Endometrium (tissue), 2 donors: ENCODE data around the gene BPIFA1.

ENCODE experiments used
- FAIRE-seq: peaks from 2 replicates; lab custom pipeline; 2012; peaks lifted over from hg19 to GRCh38; lab: Jason Lieb, UNC
- donor health status: control.
- donor health status: control.

Gene BPIFA1

DNA sequence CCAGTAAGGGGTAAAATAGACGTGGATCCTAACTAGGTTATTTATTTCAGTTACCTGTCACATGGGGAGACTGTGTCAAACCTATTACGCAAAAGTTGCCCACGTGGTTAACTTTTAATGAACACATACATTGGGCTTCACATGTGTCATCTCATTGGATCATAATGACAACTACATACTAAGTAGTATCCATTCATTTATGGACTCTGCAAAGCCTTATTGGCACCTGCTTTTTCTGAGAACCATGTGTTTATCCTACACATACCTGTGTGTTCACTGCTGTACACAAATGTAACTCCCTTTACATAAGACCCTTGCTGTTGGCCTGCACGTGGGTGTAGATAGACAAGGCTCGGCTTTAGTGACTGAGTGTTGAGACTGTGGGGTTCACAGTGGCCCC, 5.1 kb downstream of the BPIFA1 start:
- FAIRE-seq = no peak

DNA sequence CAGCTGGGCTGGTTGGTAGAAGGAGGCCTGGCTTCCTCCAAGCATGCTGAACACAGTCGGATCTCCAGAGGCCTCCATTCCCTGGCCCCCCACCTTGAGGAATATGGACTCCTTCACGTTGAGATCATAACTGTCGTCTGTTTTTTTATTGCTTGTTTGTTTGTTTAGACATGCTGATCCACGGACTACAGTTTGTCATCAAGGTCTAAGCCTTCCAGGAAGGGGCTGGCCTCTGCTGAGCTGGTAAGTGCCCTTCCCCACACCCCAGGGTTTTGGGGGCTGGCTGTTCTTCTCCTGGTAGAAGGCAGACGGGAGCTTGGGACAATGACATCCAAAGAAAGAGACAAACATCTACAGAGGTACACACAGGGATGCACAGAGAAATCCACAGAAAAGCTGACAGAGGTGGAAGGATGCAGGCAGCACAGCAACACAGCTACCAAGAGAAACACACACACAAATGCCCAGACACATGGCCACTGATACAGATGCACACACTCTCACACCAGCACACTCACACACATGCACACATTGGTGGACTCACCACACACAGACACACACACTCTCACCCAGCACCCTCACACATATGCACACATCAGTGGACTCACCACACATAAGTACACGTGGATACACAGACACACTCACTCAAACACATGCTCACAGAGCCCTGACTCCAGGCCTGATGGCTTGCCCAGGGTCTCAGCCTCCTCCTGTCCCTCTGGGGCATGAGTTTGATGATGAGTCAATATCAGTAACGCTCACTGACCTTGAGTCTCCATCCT, 6.7 kb downstream of the BPIFA1 start:
- FAIRE-seq = no peak

DNA sequence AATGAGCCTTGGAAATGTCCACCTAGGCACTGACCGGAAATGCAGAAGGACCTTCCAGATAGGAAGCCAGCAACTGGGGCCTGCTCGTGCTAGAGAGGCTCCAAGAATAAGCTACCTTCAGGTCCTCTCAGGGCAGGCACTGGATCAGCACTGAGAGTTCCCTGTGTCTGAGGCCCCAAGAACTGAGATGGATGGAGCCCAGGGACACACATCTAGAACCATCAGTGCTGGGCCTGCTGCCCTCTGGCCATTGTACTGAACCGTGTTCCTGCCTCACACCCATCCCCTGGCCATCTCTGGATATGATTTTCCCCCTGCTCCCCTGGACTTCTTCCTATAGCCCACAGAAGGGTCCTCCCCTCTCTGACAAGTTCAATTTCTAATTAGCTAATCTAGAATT, 10.3 kb downstream of the BPIFA1 start:
- no peak for FAIRE-seq

DNA sequence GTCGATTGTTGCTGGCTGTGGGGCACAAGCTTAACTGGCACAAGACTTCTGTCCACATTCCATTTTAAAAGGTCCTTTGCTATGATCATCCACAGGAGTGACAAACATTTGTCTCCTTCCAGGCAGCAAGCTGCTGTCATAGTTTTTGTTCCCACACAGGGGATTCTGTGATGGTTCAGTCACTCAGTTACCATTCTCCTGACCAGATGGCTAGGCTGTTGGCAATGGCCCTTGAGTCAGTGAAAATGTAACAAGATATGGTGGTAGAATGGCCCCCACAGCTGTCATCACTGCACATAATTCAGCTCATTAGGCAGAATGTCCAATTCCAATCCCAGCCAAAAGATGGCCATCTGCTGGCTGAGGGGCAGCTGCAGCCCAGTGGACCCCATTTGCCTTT, 13.7 kb downstream of the BPIFA1 start:
- FAIRE-seq = no peak

DNA sequence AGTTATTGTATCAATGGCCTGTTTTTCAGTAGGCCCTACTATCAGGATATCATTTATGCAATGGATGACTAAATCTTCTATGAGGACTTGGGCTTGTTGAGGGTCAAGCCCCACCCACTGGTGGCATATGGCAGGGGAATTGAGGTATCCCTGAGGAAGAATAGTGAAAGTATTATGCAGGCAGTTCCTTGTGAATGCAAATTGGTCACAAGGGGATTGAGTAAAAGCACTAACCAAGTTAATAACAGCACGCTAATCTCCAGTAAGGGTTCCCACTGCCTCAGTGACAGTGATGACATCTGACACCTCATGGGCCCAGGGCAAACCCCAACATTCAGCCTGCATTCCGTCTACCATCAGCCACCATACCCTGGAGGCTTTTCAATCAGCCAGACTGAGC, 14.9 kb downstream of the BPIFA1 start:
- no peak for FAIRE-seq

DNA sequence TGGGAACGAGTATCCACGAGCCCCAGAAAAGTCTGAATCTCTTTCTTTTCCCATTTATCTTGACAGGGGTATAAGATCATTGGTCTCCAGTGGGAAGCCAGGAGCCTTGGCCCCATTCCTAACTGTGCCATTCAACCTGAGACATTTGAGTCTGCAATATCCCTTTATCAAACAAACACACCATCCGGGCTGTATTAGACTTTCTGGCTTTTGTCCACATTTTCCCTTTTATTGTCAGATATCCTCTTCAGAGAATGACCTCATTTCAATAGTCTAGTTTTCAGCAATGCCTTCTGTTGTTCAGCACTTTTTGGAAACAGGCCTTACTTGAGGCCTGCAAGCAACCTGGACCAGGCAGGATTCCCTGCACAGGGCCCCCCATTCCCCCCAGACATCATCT, 15.7 kb downstream of the BPIFA1 start:
- no peak for FAIRE-seq

DNA sequence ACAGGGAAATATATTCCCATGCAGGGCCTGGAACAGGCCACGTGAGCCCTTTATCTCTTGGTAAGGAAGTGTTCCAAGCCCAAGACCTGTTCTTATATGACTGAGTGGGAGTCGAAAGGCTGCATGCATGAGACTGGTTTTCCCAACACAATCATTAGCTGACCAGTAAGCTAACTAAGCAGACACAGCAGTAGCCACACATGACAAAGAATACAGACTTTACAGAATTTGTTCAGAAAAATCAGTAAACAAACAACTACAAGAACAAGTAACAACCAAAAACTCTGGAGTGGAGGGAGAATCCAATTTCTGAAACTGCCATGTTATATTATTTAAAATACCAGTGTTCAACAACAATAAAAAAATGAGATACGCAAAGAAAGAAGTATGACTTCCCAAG, 16.7 kb downstream of the BPIFA1 start:
- no peak for FAIRE-seq

DNA sequence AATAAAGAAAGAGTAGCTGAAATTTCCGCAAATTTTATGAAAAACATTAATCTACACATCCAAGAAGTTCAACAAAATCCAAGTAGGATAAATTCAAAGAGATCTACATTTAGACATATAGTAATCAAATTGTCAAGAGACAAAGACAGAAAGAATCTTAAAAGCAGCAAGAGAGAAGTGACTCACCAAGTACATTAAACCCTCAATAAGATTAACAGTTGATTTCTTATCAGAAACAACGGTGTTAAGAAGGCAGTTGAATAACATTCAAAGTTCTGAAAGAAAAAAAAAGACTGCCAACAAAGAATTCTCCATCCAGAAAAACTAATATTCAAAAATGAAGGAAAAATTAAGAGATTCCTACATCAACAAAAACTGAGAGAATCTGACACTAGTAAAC, 19.2 kb downstream of the BPIFA1 start:
- FAIRE-seq = no peak

DNA sequence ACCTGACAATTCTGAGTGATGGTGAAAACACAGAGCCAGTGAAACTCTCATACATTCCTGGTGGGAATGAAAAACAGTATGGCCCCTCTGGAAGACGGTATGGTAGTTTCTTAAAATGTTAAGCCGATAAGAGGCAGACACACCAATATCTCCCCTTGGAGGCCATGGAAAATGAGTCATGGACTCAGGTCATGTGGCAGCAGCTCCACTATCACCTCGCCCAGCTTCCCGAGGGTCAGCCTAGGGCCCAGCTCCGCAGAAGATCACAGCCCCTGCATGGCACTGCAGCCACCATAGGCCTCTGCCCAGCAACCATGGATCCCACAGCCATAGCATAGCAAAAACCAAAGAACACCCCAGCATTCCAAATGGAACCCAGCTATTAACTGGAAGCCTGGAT, 21.4 kb downstream of the BPIFA1 start:
- no peak for FAIRE-seq

DNA sequence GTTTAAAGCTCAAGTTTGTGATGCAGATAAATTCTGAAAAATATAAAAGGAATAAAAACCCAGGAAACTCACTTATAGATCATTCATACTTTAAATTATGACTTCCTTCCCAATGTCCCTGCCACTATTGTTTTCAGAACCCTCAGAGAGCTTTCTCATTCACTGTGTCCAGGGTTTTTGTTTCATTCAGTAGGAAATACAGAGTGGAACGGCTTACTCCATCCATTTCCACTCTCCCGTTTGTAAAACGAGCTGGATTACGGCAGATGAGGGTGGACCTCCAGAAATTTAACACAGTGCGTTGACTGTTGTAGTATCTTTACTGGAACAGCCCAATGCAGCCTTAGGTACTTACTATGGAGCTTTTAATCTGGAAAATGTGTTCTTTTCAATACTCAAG, 23.6 kb downstream of the BPIFA1 start:
- FAIRE-seq = no peak

DNA sequence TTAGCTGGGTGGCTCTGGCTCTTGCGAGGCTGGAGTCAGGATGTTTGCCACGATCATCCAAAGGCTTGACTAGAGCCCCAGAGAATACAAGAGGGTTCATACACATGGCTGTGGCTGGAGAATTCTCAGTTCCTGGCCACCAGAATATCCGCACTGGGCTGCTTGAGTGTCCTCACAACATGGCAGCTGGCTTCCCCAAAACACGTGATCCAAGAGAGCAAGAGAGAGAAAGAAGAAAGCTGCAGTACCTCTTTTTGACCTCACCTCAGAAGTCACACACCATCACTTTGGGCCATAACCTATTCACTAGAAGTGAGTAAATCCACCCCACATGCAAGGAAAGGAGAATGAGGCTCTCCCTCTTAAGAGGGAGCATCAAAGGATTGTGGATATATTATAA, 25.7 kb downstream of the BPIFA1 start:
- FAIRE-seq = no peak

DNA sequence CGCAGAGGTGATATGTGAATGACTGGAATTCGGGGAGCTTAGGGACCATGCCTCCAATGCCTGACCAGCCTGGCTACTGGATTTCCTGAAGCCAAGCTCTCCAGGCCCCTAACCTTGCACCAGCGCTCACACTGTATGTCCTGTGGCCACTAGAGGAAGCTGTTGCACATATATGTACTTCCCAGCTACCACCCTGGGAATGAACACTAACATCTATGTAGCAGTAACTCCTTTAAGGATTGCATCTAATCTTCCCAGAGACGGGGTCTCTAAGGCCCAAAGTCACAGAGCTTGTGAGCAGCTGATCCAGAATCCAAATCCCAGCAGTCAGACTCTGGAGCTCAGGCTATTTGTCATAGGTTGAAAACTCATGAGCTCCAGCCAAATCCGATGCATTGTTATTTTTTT, 26.9 kb downstream of the BPIFA1 start:
- FAIRE-seq = no peak

DNA sequence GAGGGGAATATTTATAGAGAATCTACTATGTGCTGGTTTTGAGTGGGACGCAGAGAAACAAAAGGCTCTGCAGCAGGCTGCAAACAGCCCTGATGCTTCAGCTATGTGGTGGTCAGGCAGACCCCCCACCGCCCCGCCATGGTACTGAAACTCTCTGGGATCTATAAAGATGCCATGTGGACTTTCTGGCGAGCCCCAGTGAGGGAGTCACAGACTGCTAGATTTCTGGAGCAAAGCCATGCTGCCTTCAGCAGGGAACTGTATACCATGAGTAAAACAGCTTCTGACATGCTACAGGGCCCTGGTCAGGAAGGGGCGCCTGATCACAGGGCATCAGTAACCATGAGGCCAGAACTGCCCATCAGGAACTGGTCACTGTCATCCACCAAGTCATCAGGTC, 28.0 kb downstream of the BPIFA1 start:
- no peak for FAIRE-seq

DNA sequence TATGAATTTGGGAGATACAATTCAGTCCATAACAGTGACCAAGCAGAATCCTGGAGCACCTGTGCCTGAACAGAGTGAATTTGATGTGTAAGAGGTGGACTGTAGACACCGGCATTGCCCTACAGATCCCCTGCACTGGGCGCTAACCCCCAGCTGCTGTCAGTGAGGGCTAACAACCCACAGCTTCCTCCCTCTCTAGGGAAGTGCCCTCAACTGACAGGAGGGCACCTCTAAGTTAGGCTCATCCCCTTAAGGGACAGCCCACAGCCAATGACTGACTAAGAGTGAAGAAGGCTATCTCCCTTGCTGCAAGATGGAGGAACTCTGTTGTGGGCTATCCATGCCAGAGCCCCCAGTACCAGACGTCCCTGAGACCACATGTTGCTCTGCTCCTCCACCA, 31.9 kb downstream of the BPIFA1 start:
- no peak for FAIRE-seq

DNA sequence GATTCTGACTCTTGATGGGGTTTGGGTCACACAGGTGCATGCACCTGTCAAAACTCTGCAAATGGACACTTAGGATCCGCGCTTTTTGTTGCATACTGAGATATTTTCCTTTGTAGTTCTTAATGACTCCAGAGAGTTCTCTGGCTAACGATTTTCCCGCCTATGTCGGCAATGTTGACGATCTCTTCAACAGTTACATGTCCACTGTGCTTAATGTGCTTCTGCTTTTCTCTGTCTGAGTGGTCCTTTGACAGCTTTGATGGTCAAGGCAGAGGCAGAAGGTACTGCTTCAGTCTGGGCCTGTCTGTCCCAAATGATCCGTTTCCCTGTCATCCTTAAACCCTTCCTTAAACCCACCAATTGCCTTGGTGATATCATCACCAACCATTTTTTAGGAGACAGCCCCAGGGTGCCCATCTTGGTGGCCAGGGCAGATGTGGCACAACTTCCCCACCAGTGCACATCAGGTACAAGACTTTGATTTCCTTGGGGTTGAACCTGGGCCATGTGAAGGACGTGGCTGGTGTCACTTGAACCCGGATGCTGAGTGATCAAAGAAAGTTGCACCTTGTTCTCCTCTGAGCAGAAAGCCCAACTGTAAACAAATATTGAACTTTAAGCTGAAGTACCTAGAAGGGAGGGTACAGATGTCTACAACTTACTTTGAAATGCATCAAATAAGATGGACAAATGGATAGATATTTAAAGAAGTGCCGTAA, 36.5 kb downstream of the BPIFA1 start:
- FAIRE-seq = no peak

DNA sequence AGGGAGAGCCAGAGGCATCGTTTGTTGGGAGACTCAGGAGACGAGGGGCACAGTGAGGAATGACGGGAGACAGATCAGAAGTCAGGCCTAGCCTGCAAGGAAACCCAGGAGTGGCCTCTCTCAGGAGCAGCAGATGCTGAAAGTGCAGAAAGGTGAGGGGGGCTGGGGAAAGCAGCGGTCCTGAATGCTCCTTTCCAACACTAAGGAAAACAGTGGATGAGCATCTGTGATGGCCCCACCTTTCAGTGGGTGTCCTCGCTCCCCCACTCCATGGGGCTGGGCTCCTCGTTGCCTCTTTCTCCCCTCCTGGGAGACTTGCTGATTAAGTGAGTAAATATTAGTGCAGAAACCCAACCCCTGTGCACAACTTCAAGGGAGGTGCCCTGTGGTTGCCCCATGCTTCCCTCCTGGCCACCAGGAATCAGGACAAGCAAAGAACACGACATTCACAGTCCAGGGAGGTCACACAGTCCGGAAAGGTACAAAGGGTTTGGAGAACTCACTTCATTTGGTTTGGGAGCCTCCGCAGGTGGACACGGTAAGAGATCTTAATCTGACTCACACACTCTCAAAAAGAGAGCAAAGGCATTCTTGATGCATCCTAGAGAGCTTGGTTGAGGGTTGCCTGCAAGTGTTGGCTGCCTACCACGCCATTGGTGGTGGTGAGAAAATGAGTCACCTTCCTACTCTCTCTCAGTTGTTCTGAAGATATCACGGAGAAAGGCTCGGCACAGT, 37.5 kb downstream of the BPIFA1 start:
- no peak for FAIRE-seq

DNA sequence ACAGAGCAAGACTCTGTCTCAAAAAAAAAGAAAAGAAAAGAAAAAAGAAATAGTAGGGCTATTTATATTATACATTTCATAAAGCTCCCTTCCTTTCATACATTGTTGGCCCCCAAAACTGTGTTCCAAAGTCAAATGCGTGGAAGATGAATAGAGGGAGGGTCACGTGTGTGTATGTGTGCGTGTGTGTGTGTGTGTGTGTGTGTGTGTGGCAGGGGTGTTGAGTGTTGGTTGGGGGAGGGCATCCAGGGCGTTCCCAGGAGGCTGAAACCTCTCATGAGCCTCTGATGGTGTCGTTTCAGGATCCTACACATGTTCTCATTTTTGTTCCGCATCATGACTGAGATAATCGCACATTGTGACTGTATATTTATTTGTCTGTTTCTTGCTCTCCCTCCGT, 39.4 kb downstream of the BPIFA1 start:
- FAIRE-seq = no peak

DNA sequence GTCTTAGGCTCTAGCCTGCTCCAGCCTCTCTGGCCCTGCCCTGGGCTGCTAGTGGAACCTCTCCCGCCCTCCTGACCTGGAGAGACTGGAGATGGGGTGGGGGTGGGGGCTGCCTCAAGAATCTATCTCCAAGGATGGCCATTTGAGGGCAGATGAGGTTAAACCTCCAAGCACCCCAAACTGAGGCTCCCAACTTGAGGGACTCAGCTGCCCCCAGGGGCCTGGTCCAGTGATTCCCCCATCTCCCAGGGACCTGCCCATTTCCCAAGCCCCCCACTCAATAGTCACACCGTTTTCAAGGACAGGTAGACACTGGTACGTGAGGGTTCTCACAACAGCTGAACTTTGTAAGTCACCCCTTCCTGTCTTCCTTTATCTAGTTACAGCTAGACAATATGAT, 40.1 kb downstream of the BPIFA1 start:
- FAIRE-seq = no peak

DNA sequence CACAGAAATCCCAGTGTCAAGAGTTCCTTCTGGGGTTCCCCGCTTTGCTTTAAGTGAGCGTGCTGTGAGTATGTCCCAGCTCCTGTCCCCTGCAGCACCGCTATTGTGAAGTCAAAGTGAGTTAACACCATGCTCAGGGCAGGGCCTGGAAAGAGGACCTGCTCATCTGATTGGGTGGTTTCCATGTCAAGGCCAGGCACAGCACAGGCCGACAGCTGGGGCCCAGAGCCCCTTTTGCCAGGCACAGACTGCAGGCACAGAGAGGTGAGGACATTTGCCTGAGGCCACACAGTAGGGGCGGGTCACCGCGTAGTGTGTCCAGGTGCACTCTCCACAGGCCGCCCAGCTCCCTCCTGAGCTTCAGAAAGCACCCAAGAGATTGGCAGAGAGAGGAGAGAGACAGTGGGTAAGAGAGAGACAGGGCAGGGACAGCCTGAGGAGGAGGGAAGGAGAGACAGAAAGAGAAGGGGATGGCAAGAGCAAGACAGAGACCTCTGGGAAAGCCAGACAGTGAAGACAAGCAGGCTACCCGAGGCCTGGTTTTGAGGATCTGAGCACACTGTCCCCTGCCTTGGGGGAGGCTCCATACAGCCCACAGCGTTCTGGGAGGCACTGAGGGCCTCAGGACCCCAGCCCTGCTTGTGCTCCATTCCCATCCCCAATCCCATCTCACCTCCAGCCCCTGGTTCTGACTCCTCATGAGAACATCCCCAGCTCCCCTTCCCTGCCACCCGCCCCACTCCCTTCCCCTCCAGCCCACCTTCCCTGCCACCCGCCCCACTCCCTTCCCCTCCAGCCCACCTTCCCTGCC, 40.7 kb downstream of the BPIFA1 start:
- FAIRE-seq = no peak

DNA sequence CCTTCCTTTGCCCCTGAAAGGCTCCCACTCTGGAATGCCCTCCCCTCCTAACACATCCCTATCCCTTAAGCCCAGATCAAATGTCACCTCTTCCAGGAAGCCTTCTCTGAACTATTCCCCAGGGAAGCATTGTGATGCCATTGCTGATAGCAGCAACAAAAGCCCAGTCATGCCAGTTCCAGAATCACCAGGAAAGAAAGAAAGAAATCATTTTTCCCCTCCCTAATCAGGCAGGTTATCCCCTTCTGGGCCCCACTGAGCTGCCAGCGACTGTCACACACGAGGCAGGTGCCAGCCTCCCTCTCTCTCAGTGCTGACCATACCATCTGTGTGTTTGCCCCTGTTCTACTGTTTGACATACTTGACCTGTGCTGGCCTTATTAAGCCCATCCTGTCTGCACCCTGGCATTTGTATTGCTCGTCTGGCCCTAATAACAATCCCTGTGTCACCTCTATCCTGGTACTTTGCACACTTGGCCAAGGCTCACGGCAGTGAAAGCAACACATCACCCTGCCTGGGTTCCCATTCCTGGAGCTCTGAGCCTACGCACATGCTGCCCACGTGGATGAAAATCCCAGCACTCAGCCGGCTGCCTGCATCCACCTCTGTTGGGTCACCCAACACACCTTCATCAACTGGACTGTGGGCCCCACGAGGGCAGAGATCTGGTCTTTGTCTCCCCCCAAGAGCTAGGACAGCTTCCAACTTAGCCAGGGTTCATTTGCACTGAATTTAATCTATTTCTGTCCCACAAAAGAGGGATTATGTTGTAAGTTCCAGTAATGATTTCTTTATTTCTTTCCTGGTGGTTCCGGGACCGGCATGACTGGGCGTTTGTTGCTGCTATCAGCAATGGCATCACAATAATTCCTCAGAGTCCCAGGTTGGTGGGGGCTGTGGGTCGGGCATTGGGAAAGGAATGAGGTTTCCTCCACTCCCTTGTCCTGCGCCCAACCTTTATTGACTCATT, 42.0 kb downstream of the BPIFA1 start:
- FAIRE-seq = no peak

DNA sequence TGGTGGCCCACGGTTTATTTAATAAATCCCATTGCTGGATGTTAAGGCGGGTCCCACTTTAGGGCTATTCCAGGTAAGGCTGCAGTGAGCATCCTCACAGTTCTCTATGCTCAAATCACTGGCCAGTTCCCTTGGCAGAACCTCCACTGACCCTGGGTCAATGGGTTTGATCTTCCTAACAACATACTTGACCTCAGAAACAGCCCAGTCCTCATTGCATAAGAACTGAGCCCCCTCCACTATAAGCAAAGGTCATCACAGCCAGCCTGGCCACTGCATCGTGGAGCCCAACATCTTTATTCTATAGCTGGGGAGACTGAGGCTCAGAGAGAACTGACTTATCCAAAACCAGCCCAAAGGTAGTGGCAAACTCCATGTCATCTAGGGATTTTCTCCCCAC, 42.9 kb downstream of the BPIFA1 start:
- FAIRE-seq = no peak
